HG03025 (cell line): ENCODE measurements around the gene PLA2G4C.

Source experiments
- ATAC-seq: cut with Tn5 transposase; IDR thresholded peaks from one replicate; pipeline ENCODE4 v1.9.1; 2021; ENCODE audit warnings: mild to moderate bottlenecking, moderate library complexity; ENCODE audit not compliant: unreplicated experiment, low FRiP score

PLA2G4C gene, protein sequence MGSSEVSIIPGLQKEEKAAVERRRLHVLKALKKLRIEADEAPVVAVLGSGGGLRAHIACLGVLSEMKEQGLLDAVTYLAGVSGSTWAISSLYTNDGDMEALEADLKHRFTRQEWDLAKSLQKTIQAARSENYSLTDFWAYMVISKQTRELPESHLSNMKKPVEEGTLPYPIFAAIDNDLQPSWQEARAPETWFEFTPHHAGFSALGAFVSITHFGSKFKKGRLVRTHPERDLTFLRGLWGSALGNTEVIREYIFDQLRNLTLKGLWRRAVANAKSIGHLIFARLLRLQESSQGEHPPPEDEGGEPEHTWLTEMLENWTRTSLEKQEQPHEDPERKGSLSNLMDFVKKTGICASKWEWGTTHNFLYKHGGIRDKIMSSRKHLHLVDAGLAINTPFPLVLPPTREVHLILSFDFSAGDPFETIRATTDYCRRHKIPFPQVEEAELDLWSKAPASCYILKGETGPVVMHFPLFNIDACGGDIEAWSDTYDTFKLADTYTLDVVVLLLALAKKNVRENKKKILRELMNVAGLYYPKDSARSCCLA

DNA sequence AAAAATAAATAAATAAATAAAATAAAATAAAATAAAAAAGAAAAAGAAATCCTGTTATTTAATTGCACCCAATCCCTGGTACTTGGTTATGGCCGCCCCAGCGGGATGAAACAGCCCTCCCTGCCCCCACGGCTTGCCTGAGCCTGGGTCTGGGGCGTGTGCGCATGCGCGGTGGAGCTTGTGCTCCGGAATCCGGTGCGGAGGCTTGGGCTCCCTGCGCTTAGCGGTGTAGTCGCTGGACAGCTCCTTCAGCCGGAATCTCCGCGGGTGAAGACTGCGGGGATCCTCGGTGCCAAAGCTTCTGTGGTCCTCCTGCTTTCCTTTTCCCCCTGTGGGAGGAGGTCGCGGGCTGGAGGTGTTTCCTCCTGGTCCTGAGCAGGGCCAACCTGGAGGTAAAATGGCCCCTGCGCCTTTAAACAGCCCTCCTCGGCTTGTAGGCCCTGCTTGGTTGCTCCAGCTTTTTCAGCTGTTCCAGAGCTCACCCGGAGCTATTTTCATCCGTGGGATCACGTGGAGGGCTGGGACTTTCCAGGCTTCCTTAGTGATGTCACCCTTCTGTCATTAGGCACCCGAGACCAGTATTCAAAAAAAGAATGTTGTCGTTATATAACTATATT lies at the start of gene PLA2G4C:
PLA2G4C (minus strand) TSS at position 468 of the 617 bp plus-strand sequence. CDS start 4,288 bp downstream, outside the sequence.
- no peak for ATAC-seq

DNA sequence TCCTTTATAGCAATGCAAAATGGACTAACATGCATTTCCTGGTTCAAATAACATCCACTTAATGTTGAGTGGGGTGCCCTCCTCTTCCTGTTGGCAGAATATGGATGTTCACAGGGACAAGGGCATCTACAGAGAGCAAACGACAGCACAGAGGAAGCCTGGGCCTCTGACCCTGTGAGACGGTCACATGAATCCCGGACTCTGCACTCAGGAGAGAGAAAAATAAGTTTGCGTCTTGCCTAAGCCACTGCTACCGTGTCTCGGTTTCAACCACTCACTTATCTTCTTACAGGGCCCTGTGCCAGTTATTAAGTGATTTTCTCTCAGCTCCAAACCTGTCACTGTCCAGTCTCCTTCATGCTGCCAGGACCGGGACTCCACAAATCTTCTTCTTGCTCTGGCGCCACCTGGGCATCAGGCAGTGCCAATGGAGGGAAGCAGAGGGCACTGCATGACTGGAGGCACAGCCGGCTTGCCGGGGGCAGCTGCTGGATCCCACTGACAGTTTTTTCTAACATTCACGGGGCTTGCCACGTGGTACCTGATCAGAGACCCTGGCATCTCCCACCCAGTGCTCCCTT lies 47.7 kb upstream of the PLA2G4C start:
- ATAC-seq = no peak

DNA sequence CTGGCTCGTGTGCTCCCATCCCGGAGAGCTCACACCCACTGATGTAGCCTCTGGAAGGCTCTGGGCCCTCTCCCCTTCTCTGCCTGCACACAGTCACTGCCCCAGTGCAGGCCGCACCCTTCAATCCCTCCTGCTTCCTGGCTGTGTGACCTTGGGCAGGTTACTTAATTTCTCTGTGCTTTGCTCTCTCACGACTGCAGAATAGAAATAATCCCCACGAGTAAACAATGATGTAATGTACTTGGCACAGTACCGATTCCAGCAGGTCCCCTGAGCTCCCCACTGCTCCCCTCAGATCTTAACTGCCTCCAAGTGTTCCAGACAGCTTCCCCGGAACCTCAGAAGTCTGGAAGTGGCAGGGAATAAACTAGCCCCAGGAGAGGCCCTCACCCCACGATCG lies 43.4 kb upstream of the PLA2G4C start:
- ATAC-seq = no peak

DNA sequence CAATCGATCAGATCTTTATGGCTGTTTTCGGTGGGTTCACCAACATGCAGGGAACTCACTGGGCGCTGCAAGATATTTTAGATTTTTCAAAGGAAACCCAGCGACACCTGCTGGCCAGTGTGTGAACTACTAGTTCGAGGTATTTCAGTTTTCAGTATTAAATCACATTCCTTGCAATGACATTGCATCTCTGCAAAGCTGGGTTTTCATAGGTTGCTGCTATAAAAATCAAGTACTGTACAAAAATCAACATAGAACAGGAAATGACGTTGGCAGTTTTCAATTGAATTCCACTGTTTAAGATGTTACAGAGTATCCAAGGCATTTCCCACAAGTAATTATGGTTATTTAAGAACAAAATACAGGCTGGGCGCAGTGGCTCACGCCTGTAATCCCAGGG lies 41.9 kb upstream of the PLA2G4C start:
- ATAC-seq = no peak

DNA sequence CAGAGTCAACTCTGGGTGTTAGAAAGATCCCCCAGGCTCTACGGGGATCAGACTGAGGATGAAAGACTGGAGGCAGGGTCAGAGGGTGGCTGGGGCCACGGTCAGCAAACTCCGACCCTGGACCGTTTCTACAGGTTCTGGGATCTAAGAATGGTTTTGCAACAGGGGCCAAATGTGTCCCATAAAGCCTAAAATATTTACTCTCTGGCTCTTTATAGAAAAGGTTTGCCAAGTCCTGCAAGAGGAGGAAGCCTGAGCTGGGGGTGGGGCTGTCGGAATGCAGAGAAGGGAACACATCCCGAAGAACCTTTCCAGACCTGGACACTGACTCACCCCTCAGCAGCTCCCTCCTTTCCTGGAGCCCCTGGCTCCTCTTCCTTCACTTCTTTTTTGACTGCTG lies 38.8 kb upstream of the PLA2G4C start:
- ATAC-seq = no peak

DNA sequence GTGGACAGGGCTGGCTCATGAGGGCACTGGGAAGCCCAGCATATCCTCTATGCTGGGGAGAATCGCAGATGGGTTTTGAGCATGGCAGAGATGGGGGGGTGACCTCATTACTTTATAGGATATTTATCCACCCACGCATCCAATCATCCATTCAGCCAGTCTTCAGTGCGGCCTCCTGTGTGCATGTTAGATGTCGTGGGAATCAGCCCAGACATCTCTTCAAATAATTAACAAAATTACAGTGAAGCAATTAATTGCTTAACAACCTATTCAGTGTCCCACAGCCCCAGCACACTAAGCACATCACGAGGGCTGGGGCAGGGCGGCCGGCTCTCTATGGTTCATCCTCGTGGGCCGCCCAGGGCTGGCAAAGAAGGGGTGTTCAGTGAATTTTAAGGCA lies 38.0 kb upstream of the PLA2G4C start:
- ATAC-seq = no peak

DNA sequence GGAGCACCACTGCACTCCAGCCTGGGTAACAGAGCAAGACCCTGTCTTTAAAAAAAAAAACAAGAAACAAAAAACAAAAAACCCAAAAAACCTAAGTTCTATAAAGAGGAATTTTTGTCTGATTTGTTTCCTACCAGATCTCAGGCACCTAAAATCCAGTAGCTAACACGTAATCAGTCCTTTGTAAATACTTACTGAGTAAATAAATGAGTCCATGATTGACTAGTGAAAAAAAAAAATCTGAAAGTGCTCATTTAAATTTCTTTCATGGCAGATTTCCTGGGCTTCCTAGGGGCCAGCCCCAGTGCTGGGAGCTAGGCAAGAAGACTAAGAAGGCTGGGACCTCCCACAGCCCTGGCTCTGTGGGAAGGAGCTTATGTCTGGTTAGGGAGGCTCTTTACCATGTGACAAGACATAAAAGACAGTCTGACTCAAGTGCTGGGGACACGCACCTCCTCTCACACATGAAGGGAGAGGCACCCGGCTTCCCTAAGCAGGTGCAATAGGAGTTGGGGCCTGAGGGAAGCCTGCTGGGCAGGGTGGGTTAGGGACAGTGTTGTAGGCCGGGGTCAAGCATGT lies 37.1 kb upstream of the PLA2G4C start:
- no peak for ATAC-seq

DNA sequence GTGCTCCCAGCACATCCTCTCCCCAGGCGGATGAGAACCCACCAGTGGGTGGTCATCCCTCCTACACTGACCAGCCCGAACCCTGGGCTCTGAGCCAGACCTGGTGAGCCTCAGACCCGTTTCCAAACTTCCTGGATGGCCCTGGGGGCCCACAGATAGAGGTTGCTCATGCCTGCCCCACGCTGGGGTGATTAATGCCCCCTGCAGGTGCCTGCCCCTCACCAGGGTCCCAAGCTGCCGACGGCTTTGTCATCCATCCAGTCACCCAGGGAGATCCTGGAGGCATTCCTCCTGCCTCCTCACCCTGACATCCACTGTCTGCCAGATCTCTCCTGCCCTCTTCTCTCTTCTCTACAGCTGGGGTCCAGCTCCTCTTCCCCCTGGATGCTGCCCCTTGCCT lies 28.4 kb upstream of the PLA2G4C start:
- ATAC-seq = no peak

DNA sequence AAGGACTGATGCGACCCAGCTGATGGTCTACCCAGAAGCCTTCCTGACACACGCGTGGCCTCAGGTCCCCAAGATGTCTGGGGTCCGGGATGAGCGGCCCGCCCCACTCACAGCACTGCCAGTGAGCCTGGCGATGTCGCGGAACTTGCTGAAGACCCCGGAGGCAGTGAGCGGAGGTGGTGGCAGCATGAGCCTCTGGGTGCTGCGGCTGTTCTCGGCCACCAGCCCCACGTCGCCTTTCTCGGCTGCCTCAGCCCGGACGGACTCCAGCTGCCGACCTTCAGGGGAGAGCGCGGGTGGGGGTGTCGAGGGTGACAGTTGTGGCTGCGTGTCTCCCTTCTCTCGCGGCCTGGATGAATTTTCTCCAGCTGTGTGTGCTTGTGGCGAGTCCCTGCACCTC lies 26.8 kb upstream of the PLA2G4C start:
- no peak for ATAC-seq

DNA sequence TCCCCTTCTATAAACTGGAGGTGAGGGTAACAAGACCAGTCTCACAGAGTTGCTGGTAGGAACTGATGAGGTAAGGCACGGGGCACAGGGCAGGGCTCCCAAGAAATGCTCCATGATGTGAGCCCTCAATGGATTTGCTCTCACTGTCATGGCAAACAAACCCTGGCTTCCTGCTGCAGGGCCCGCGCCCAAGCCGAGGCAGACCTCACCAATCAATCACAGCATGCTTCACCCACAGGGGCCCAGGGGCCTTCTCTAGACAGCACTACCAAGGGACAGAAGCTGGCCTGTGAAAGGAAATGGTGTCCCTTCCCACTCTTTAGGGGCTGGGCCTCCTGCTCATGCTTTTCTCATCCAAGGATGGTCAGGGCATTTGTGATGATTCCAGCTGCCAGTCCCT lies 25.9 kb upstream of the PLA2G4C start:
- no peak for ATAC-seq

DNA sequence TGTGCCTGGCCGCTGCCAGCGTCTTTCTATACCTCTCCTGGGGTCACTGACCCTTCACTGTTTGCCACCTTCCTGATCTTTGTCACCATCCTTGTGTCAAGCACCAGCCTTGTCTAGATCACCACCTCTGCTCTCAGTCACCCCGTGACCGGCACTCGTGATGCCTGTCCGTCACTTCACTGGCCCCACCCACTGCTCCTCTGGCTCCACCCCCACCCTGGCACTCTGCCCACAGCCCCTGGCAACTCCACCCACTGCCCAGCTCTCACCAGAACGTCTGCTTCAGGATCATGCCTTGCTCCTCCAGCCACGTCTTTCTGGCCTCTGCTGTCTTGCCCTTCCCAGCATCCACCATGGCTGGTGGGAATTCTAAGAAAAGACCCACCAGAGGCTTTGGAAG lies 24.8 kb upstream of the PLA2G4C start:
- ATAC-seq = no peak

DNA sequence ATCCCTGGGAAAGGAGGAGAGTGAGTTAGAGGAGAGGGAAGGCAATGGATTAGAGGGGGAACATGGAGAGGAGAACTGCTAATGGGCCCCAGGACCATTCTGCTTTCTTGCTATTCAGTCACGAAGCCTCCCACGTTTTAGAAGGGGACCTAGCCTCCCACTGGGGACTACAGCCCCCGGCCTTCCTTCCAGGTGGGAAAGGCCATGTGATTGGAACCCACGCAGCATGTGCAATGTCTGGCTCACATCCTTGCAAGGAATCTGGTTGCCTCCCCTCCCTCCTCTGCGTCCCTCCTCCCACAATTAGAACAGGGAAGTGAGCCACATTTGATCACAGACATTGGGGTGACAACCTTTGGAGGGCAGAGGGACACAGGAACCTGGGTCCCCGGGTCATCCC lies 22.5 kb upstream of the PLA2G4C start:
- ATAC-seq = no peak

DNA sequence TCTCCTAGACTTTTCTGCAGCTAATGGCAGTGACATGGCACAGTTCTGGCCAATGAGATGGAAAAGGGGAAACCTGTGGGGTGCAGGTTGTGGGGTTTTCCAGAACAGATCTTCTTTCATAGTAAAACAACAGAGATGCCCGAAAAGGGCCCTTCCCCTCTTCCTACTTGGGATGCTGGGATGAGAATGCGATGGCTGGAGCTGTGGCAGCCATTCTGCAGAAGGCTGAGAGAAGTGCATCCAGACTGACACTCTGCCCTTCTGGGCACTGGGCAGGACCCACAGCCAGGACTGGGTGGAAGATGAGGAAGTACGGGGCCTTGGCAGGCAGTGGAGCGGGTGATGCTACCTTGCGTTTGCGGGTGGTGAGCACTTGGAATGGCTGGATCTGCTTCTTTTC lies 16.9 kb upstream of the PLA2G4C start:
- no peak for ATAC-seq

DNA sequence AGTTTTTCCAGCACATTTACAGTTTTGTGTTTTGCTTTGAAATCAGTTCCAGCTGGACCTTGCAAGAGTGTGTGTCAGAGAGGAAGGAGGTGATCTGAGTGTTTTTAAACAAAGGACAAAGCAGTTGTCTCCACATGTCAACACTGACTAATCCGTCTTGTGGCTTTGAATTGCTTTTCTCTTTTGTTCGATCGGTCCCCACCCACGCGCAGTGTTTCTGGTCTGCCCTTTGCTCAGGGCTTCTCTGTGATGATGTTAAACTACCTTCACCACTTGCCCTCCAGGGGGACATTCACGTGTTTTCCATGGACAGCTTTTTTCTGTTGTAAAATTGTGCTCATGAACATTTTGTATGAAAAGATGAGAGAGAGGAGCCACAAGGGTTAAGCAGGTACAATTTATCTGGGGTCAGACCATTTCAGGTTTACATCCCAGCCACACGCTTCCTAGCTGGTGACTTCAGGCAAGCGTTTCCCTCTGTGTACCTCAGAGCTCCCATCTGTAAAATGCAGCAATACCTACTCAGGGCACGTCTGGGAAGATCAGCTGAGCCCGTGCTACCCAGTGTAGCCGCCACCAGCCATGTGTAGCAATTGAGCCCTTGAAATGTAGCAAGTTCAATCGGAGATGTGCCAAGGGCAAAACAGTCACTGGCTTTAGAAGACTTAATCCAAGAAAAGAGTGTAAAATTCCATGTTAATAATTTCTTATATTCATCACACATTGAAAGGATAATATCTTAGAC lies 13.5 kb upstream of the PLA2G4C start:
- ATAC-seq = no peak

DNA sequence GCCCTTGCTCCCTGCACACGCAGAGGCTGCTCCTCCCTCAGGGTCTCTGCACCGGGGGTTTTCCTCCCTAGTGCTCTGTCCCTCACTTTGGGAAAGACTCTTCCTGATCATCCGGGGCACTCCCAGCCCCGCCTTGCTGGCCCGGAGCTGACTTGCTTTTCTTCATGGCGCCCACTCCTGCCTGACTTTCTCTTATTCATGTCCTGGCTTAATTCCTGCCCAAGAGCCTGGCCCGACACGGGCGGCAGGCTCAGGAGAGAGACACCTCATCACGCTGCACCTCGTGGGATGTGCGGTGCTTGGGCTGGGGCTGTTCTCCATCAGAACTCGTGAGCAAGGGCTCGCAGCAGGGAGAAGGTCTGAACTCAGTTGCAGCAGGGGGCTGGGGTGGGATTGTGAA lies 11.8 kb upstream of the PLA2G4C start:
- no peak for ATAC-seq

DNA sequence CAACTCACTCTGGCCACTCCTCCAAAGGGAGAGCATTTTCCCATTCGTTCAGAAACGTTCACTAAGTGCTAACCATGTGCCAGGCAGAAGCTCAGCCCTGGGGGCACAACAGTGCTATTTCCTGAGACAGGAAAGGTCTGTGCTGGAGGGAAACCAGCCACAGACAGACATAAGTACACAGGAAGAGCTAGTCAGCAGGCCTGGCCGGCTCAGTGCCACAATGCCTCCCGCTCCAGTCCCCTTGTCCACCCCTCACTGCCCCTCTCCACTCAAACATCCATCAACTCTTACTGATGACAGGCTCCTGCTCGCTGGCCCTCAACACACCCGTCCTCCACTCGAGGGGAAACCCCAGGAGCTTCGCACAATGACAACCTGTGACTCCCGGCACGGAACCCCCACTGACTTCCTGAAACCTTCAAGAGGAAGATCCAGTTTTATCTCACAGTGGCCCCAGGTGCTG lies 11.3 kb upstream of the PLA2G4C start:
- no peak for ATAC-seq

DNA sequence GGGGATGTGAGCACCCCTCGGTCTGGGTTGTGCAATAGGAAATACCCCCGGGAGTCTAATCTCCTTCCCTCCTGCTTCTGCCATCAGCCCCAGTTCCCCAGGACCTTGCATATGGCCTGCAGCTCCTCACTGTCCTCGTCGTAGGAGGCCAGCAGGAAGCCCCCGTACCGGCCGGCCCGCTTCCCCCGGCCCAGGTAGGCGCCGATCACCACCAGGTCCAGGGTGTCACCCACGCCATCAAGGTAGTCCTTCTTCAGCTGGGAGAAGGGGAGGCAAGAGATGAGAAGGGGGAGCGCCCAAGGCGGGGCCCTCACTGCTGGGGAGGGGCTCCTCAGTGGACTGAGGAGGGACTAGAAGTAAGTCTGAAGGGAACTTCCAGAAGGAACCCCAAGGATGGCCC lies 10.4 kb upstream of the PLA2G4C start:
- ATAC-seq = no peak

DNA sequence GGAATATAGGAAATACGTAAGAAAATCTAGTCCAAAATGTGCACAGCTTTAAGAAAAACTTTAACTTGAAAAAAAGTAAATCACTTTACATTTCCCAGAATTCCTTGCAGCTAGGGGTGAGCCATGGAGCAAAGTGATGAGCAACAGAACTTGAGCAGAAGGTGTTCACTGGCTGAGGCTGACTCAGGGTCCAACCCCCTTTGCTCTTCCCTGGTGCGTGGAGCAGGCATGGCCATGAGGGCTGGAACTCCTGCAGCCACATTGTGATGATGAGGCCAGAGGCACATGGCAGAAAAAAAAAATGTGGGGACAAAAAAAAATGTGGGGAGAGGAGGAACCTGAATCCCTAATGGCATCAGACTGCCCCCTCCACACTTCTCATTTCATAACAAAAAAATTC lies 9.9 kb upstream of the PLA2G4C start:
- no peak for ATAC-seq

DNA sequence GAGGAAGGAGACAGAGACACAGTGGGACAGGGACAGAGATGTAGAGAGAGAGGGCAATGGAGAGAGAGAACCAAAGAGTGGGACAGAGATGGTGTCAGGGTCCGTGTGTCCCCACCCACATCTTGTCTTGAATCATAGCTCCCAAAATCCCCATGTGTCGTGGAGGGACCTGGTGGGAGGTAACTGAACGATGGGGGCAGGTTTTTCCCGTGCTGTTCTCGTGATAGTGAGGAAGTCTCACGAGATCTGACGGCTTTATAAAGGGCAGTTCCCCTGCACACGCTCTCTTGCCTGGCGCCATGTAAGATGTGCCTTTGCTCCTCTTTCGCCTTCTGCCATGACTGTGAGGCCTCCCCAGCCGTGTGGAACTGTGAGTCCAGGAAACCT lies 7.5 kb upstream of the PLA2G4C start:
- no peak for ATAC-seq

DNA sequence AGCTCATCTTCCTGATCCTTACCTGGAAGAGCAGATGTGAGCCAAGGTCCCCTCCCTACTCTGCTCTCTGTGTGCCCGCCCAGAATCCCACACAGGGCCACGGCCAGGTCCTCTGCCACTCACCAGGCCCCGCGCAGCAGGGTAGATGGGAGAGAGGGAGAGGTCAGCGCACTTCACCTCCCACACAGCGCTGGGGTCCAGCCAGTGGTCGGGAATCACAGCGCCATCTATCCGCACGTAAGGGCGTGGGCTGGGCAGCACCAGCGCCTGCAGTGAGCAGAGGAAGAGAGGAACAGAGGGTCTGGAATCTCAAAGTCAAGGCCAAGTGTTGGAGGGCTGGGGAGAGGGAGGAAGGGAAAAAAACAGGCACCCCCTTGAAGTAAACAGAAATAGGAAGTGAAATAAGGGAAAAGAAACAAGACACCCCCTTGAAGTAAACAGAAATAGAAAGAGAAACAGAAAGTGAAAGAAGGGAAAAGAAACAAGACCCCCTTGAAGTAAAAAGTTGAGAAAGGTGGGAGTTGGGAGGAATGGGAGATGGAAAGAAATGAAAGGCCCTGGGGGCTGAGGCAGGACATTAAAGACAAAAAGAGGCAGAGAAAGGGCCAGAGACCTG lies 7.0 kb upstream of the PLA2G4C start:
- no peak for ATAC-seq
